Small intestine (tissue), 7 donors: ENCODE measurements around the gene STXBP6. TPM values are rescaled to one million over a fixed set of nuclear protein-coding genes. Genes with fewer than 3 reads are reported as not detected.
"Not testable (repeated sequence)": the region's sequence is repeated elsewhere in the genome, so short reads cannot be mapped to it uniquely, and the experiment has no call there.

Experiments used
- DNase-seq, 2 donors: peaks; one replicate each; pipeline versions ENCODE4 v3.0.0 to v3.0.0-alpha.2; 2013
- FAIRE-seq: peaks from 2 replicates; lab custom pipeline; 2012; peaks lifted over from hg19 to GRCh38; lab: Jason Lieb, UNC
- H3K27ac ChIP-seq, 3 donors: one replicate each; pipeline ENCODE4 v1.5.1; 2013; ENCODE audit warnings: low read length in 2 of 3, mild to moderate bottlenecking in 2 of 3, control low read depth in 1 of 3, inconsistent platforms in 1 of 3, low read depth in 1 of 3, moderate library complexity in 1 of 3
- H3K27me3 ChIP-seq, 3 donors: one replicate each; pipeline ENCODE4 v1.6.1; 2013; ENCODE audit warnings: low read length in 3 of 3, inconsistent platforms in 1 of 3; ENCODE audit not compliant: control insufficient read depth in 3 of 3, insufficient read depth in 3 of 3
- H3K36me3 ChIP-seq, 3 donors: one replicate each; pipeline ENCODE4 v1.6.1; 2013; ENCODE audit warnings: low read length in 3 of 3, inconsistent platforms in 1 of 3, low read depth in 1 of 3, mild to moderate bottlenecking in 1 of 3, moderate library complexity in 1 of 3; ENCODE audit not compliant: control insufficient read depth in 3 of 3, insufficient read depth in 2 of 3
- H3K4me1 ChIP-seq, 3 donors: one replicate each; pipeline ENCODE4 v1.6.1; 2013; ENCODE audit warnings: low read length in 2 of 3, inconsistent platforms in 1 of 3, low read depth in 1 of 3, mild to moderate bottlenecking in 1 of 3, moderate library complexity in 1 of 3; ENCODE audit not compliant: control insufficient read depth in 3 of 3, insufficient read depth in 2 of 3
- H3K4me3 ChIP-seq, 3 donors: one replicate each; pipeline ENCODE4 v1.5.1; 2013; ENCODE audit warnings: low read length in 3 of 3, control low read depth in 1 of 3, inconsistent platforms in 1 of 3, low read depth in 1 of 3, mild to moderate bottlenecking in 1 of 3, moderate library complexity in 1 of 3
- H3K9me3 ChIP-seq, 2 donors: one replicate each; pipeline ENCODE4 v1.6.1; 2013; ENCODE audit warnings: low read depth in 1 of 2, low read length in 1 of 2; ENCODE audit not compliant: control insufficient read depth in 2 of 2, insufficient read depth in 1 of 2
- WGBS, 3 donors: extraction: QIAGEN DNeasy Blood & Tissue Kit; methylation state at CpG; one replicate each; pipeline ENCODE4 v1.1.7; 2013; 5-methylcytosine and 5-hydroxymethylcytosine counted together
- polyA plus RNA-seq, 4 donors: library from polyadenylated mRNA; stranded (reverse) in 3 of 4; unstranded in 1 of 4; fragments of 200-250 nt in 3 of 4; fragments of 120-200 nt in 1 of 4; gene quantifications; one replicate each; pipeline versions ENCODE4 v1.2.1 to v1.2.3, GENCODE V29; 2013
- donor health status: healthy with polysubstance abuse.
- donor health status: control.
- donor health status: control.
- donor health status: Bipolar disorder and iron deficiency.
- donor health status: healthy.

Gene STXBP6
- polyA plus RNA-seq, 4 donors = 12.7 to 53.7 (median 24.0) TPM

GRCh38 chr14:24774187-24774915 lies 275.6 kb downstream of the STXBP6 start:
- FAIRE-seq (no peak), DNase-seq (no peak)
- WGBS, 3 donors = 38 to 49% (median 49%) methylated on average over 6 of the region's 6 CpGs
- H3K4me1 ChIP-seq = no peaks in the 10 kb centered on the region
- peak overlapping the region in 1 of 3 donors; percentile 34 for H3K27ac ChIP-seq
- no peaks in the 10 kb centered on the region for H3K27me3 ChIP-seq
- no peaks in the 10 kb centered on the region for H3K36me3 ChIP-seq
- no peak overlapping the region for H3K4me3 ChIP-seq
- H3K9me3 ChIP-seq = no peaks in the 10 kb centered on the region

GRCh38 chr14:24773564-24773963 lies 276.4 kb downstream of the STXBP6 start:
- not testable (repeated sequence) for DNase-seq, H3K9me3 ChIP-seq
- 55 to 61% (median 55%) methylated on average over 1 of the region's 1 CpG for WGBS, 3 donors

GRCh38 chr14:24766434-24766833 lies 283.5 kb downstream of the STXBP6 start:
- H3K9me3 ChIP-seq = peaks cover 0 to 7% of the 10 kb centered on the region in 2 donors
- no peak overlapping the region for H3K4me3 ChIP-seq
- WGBS, 3 donors = 54 to 83% (median 65%) methylated on average over 2 of the region's 2 CpGs

More at GRCh38 chr14:24773564-24773963, 276.4 kb downstream of the STXBP6 start:
- not testable (repeated sequence) for H3K27ac ChIP-seq, H3K4me1 ChIP-seq, H3K27me3 ChIP-seq, H3K4me3 ChIP-seq, FAIRE-seq, H3K36me3 ChIP-seq

GRCh38 chr14:24761141-24761540 lies 288.8 kb downstream of the STXBP6 start:
- Histone ChIP-seq H3K36me3 (no peaks in the 10 kb centered on the region), H3K27ac (no peak overlapping the region), H3K4me1 (no peaks in the 10 kb centered on the region), H3K4me3 (no peak overlapping the region), H3K27me3 (no peaks in the 10 kb centered on the region), H3K9me3 (no peaks in the 10 kb centered on the region)
- FAIRE-seq (no peak), DNase-seq (no peak)
- WGBS, 3 donors = 34 to 59% (median 45%) methylated on average over 2 of the region's 2 CpGs

More at GRCh38 chr14:24766434-24766833, 283.5 kb downstream of the STXBP6 start:
- H3K27me3 ChIP-seq = no peaks in the 10 kb centered on the region
- no peak for DNase-seq
- H3K4me1 ChIP-seq = no peaks in the 10 kb centered on the region
- no peak for FAIRE-seq
- H3K27ac ChIP-seq = no peak overlapping the region
- H3K36me3 ChIP-seq = no peaks in the 10 kb centered on the region
